MM.1S (cell line): ENCODE data around the gene CIRBP.

ENCODE experiments used
- DNase-seq: peaks from one replicate; pipeline ENCODE4 v3.0.0-alpha.2; 2015
- H2AFZ ChIP-seq: fragments of 300-600 bp; sonication (generic); 2 replicates; pipeline ENCODE4 v1.6.0; 2016; ENCODE audit warnings: antibody characterized with exemption, low read length
- H3F3A ChIP-seq: fragments of 300-600 bp; sonication (generic); 2 replicates; pipeline ENCODE4 v1.6.1; 2016; ENCODE audit warnings: mild to moderate bottlenecking, antibody characterized with exemption, low read length, moderate library complexity, mixed read lengths; ENCODE audit not compliant: insufficient read depth
- H3K27ac ChIP-seq: fragments of 300-600 bp; sonication (generic); 2 replicates; pipeline ENCODE4 v1.5.1; 2016; ENCODE audit warnings: mild to moderate bottlenecking, low read length
- H3K27me3 ChIP-seq: fragments of 300-600 bp; sonication (generic); replicated peaks from 2 replicates; pipeline ENCODE4 v1.6.0; 2016; ENCODE audit warnings: low read length; ENCODE audit not compliant: insufficient read depth
- H3K36me3 ChIP-seq: fragments of 300-600 bp; sonication (generic); replicated peaks from 2 replicates; pipeline ENCODE4 v1.6.1; 2016; ENCODE audit warnings: mild to moderate bottlenecking, low read length, mixed read lengths; ENCODE audit not compliant: insufficient read depth
- H3K4me1 ChIP-seq: fragments of 300-600 bp; sonication (generic); 2 replicates; pipeline ENCODE4 v1.6.1; 2016; ENCODE audit warnings: low read length, mixed read lengths
- H3K4me2 ChIP-seq: fragments of 300-600 bp; sonication (generic); 2 replicates; pipeline ENCODE4 v1.6.0; 2016; ENCODE audit warnings: low read depth, low read length
- H3K4me3 ChIP-seq: fragments of 300-600 bp; sonication (generic); 2 replicates; pipeline ENCODE4 v1.5.1; 2016; ENCODE audit warnings: low read length, mixed read lengths
- H3K79me2 ChIP-seq: fragments of 300-600 bp; sonication (generic); 2 replicates; pipeline ENCODE4 v1.6.1; 2016; ENCODE audit warnings: mixed run types, low read length, mixed read lengths
- H3K9ac ChIP-seq: fragments of 300-600 bp; sonication (generic); 2 replicates; pipeline ENCODE4 v1.6.1; 2016; ENCODE audit warnings: low read length, mixed read lengths
- H3K9me2 ChIP-seq: fragments of 300-600 bp; sonication (generic); replicated peaks from 2 replicates; pipeline ENCODE4 v1.6.1; 2016; ENCODE audit warnings: mild to moderate bottlenecking, low read length, mixed read lengths; ENCODE audit not compliant: insufficient read depth
- H3K9me3 ChIP-seq: fragments of 300-600 bp; sonication (generic); replicated peaks from 2 replicates; pipeline ENCODE4 v1.6.1; 2016; ENCODE audit warnings: mild to moderate bottlenecking, low read length, mixed read lengths; ENCODE audit not compliant: insufficient read depth
- H4K20me1 ChIP-seq: fragments of 300-600 bp; sonication (generic); 2 replicates; pipeline ENCODE4 v1.6.1; 2016; ENCODE audit warnings: mild to moderate bottlenecking, low read length, moderate library complexity, mixed read lengths; ENCODE audit not compliant: insufficient read depth
- EZH2 ChIP-seq: fragments of 300-600 bp; sonication (generic); optimal IDR thresholded peaks from 2 replicates; pipeline ENCODE3; 2017; ENCODE audit warnings: low read depth, mild to moderate bottlenecking, antibody characterized with exemption, low read length, mixed read lengths
- EZH2phosphoT487 ChIP-seq: fragments of 300-600 bp; sonication (generic); IDR thresholded peaks from 2 replicates; pipeline ENCODE4 v1.6.1; 2018; ENCODE audit warnings: antibody characterized with exemption, low read length
- TF ChIP-seq, protein P1 (sequence below): fragments of 300-600 bp; sonication (generic); IDR thresholded peaks from 2 replicates; pipeline ENCODE4 v1.5.1; 2016; ENCODE audit warnings: antibody characterized with exemption, low read length, mixed read lengths

CIRBP gene

DNA sequence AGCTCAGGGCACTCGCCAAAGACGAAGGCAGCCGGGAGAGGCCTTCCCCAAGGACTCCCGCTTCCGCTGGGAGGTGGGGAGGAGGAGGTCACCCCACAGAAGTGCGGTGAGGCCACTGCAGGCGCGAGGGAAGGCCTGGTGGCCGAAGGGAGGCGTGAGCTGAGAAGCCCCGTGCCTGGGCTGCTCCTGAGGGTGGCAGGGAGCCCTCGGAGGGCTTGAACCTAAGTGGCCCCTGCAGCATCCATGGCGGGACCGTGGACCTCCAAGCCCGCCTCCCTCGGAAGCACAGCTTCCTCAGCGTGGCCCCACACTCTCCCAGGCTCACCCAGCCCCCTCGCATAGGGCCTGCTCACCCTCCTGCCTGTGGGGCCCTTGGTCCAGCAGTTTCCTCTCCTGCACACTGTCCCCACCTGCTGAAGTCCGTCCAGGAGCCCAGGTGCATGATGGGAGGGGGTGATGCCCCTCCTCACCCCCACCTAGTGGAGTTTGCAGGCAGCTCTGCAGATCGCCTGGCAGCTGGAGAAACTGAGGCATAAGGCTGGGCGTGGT is 42.5 kb downstream of the CIRBP start:
- no peaks in the 10 kb centered on the region for H3K9me3 ChIP-seq
- no peak overlapping the region for H3K4me2 ChIP-seq
- no peak for DNase-seq
- no peak overlapping the region for H3K9ac ChIP-seq
- H3K27ac ChIP-seq: no peak overlapping the region
- no peaks in the 10 kb centered on the region for H3K36me3 ChIP-seq
- H3K9me2 ChIP-seq: no peaks in the 10 kb centered on the region
- H2AFZ ChIP-seq: no peak overlapping the region
- TF ChIP-seq, protein P1, sequence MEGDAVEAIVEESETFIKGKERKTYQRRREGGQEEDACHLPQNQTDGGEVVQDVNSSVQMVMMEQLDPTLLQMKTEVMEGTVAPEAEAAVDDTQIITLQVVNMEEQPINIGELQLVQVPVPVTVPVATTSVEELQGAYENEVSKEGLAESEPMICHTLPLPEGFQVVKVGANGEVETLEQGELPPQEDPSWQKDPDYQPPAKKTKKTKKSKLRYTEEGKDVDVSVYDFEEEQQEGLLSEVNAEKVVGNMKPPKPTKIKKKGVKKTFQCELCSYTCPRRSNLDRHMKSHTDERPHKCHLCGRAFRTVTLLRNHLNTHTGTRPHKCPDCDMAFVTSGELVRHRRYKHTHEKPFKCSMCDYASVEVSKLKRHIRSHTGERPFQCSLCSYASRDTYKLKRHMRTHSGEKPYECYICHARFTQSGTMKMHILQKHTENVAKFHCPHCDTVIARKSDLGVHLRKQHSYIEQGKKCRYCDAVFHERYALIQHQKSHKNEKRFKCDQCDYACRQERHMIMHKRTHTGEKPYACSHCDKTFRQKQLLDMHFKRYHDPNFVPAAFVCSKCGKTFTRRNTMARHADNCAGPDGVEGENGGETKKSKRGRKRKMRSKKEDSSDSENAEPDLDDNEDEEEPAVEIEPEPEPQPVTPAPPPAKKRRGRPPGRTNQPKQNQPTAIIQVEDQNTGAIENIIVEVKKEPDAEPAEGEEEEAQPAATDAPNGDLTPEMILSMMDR: no peak
- TF ChIP-seq EZH2phosphoT487: no peak
- no peak for TF ChIP-seq EZH2
- no peaks in the 10 kb centered on the region for H3F3A ChIP-seq
- H3K4me1 ChIP-seq: no peaks in the 10 kb centered on the region
- no peak overlapping the region for H3K4me3 ChIP-seq
- no peaks in the 10 kb centered on the region for H3K79me2 ChIP-seq
- H3K27me3 ChIP-seq: peaks cover 92% of the 10 kb centered on the region
- H4K20me1 ChIP-seq: no peaks in the 10 kb centered on the region

DNA sequence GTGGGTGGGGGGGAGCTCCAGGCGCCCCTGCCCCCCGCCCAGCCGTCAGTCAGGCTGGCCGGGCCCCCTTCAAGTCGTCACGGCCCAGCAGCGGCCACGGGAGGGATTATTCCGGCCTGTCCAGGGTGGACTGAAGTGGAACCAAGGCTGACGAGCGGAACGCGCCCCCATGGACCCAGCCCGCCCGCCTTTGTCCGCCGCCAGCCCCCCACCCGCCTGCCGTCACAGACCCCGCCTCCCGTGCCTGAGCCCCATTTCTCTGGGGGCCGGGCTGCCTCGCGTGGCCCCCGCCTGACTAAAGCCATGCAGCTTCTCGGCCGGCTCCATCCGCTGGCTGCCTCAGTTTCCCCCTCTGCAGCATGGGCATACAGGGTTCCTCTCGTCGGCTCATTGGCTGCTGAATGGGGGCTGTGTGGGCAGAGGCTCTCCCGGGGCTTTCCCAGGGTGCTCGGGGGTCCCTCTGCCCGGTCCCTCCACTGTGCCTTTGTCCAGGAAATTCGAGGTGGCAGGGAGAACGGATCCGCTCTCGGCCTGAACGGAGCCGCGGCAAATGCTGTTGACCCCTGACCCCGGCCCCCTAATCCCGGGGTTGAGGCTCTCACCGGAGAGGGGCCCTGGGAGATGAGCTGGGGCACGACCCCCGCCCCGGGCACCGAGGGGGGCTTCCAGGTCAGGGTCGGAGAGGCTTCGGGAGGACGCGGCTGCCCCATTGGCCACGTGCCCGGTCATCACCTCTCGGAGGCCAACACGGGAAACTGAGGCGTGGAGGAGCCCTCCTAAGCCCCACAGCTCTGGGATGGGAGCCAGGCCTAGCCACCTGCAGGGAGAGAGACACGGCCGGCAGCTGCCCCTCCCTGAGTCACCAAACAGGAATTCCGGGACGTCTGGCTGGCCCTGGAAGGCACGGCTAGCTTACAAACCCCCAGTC is 43.9 kb downstream of the CIRBP start:
- H3K9me3 ChIP-seq: no peaks in the 10 kb centered on the region
- H3K79me2 ChIP-seq: no peaks in the 10 kb centered on the region
- H3K9me2 ChIP-seq: no peaks in the 10 kb centered on the region
- H3K4me2 ChIP-seq: no peak overlapping the region
- H3K4me3 ChIP-seq: no peak overlapping the region
- DNase-seq: no peak
- peaks cover 97% of the 10 kb centered on the region for H3K27me3 ChIP-seq
- H3K9ac ChIP-seq: no peak overlapping the region
- no peaks in the 10 kb centered on the region for H3F3A ChIP-seq
- H3K27ac ChIP-seq: no peak overlapping the region
- no peaks in the 10 kb centered on the region for H3K4me1 ChIP-seq
- no peak overlapping the region for H2AFZ ChIP-seq
- TF ChIP-seq EZH2phosphoT487 (no peak), EZH2 (no peak)
- TF ChIP-seq, protein P1: no peak
- H4K20me1 ChIP-seq: no peaks in the 10 kb centered on the region
- no peaks in the 10 kb centered on the region for H3K36me3 ChIP-seq

DNA sequence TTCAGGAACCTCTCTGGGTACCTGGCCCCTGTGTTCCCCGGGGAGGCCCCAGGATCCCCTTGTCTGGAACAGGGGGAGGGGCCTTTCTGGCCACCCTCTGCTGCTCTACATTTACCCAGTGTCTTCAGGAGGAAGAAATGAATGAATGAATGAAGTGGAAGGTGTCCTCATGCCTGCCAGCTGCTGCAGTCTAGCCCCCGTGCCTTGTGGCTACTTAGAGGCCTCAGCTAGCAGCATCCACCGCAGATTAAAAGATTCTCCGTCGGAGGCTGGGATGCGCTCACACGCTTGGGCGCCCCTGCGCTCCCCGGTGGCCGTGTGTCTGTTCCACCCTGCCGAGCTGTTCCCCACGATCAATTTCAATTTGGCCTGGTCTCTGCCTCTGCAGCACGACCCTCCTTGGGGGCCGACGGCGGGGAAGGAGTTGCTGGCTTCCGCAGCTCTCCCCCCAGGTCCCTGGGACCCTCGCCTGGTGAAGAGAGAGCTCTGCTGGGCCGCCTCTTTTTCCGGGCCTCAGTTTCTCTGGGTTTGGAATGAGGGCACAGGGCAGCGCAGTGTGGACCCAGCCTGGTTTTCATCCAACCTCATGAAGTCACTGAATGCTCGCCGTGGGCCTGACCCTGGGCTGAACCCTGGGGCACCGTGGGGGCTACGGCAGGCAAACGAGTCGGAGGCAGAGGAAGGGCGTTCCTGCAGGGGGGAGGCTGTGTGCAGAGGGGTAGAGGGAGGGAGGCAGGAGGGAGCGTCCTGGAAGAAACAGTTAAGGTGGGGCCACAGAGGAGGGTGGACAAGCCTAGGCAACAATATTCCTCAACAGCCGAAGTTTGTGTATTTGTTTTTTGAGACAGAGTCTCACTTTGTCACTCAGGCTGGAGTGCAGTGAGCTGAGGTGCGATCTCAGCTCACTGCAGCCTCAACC is 44.8 kb downstream of the CIRBP start:
- TF ChIP-seq EZH2 (no peak), EZH2phosphoT487 (no peak)
- TF ChIP-seq, protein P1: no peak
- no peaks in the 10 kb centered on the region for H3K9me2 ChIP-seq
- H3K9me3 ChIP-seq: no peaks in the 10 kb centered on the region
- H3F3A ChIP-seq: no peaks in the 10 kb centered on the region
- H3K79me2 ChIP-seq: no peaks in the 10 kb centered on the region
- H3K27me3 ChIP-seq: peaks cover 97% of the 10 kb centered on the region
- no peak overlapping the region for H3K9ac ChIP-seq
- no peak for DNase-seq
- no peaks in the 10 kb centered on the region for H3K4me1 ChIP-seq
- H2AFZ ChIP-seq: no peak overlapping the region
- H4K20me1 ChIP-seq: no peaks in the 10 kb centered on the region
- no peak overlapping the region for H3K4me2 ChIP-seq
- no peaks in the 10 kb centered on the region for H3K36me3 ChIP-seq
- no peak overlapping the region for H3K4me3 ChIP-seq
- H3K27ac ChIP-seq: no peak overlapping the region
